GM23338 (cell line): ENCODE results near the gene GPC6. TPM values are rescaled to one million over a fixed set of nuclear protein-coding genes. Genes with fewer than 3 reads are reported as not detected.

ENCODE experiments used
- ATAC-seq: fragments of 200-7000 bp; cut with Tn5 transposase; 3 replicates; pipeline ENCODE4 v1.9.1; 2020
- DNase-seq: peaks from one replicate; pipeline ENCODE4 v3.0.0-alpha.2; 2015; ENCODE audit warnings: low spot score
- H2AFZ ChIP-seq: fragments of 200-600 bp; sonication (generic); 2 replicates; pipeline ENCODE4 v1.8.0; 2016; ENCODE audit warnings: antibody characterized with exemption, mild to moderate bottlenecking, moderate library complexity
- H3F3A ChIP-seq: fragments of 200-600 bp; sonication (generic); replicated peaks from 2 replicates; pipeline ENCODE4 v1.8.0; 2017; ENCODE audit warnings: antibody characterized with exemption, mixed run types, low read depth
- H3K27ac ChIP-seq: fragments of 200-600 bp; sonication (generic); 2 replicates; pipeline ENCODE4 v1.6.1; 2016; ENCODE audit warnings: low read depth
- H3K27me3 ChIP-seq: fragments of 200-600 bp; sonication (generic); 2 replicates; pipeline ENCODE4 v1.8.0; 2016; ENCODE audit warnings: mild to moderate bottlenecking, mixed run types, moderate library complexity; ENCODE audit not compliant: insufficient read depth
- H3K36me3 ChIP-seq: fragments of 200-600 bp; sonication (generic); 2 replicates; pipeline ENCODE4 v1.8.0; 2016; ENCODE audit warnings: mild to moderate bottlenecking; ENCODE audit not compliant: insufficient read depth
- H3K4me1 ChIP-seq: fragments of 200-600 bp; sonication (generic); 2 replicates; pipeline ENCODE4 v1.8.0; 2016; ENCODE audit warnings: mild to moderate bottlenecking, moderate library complexity; ENCODE audit not compliant: insufficient read depth
- H3K4me2 ChIP-seq: fragments of 200-600 bp; sonication (generic); 2 replicates; pipeline ENCODE4 v1.7.1; 2017; ENCODE audit warnings: mixed run types
- H3K4me3 ChIP-seq: fragments of 200-600 bp; sonication (generic); 2 replicates; pipeline ENCODE4 v1.6.1; 2016; ENCODE audit warnings: mixed run types
- H3K79me2 ChIP-seq: fragments of 200-600 bp; sonication (generic); replicated peaks from 2 replicates; pipeline ENCODE4 v1.8.0; 2017; ENCODE audit warnings: mild to moderate bottlenecking; ENCODE audit not compliant: insufficient read depth
- H3K9me2 ChIP-seq: fragments of 200-600 bp; sonication (generic); 2 replicates; pipeline ENCODE4 v1.8.0; 2017; ENCODE audit not compliant: insufficient read depth
- H4K20me1 ChIP-seq: fragments of 200-600 bp; sonication (generic); replicated peaks from 2 replicates; pipeline ENCODE4 v1.8.0; 2017; ENCODE audit warnings: mild to moderate bottlenecking; ENCODE audit not compliant: insufficient read depth
- H3K27ac Mint-ChIP-seq: 2 replicates; pipeline ENCODE4 v1.8.0; 2020; ENCODE audit warnings: inconsistent platforms, mild to moderate bottlenecking, moderate library complexity, mixed read lengths
- H3K27me3 Mint-ChIP-seq: 3 replicates; pipeline ENCODE4 v1.8.0; 2022; ENCODE audit warnings: low read depth, mild to moderate bottlenecking, moderate library complexity, mixed read lengths, inconsistent platforms; ENCODE audit not compliant: insufficient read depth, poor library complexity
- H3K36me3 Mint-ChIP-seq: 3 replicates; pipeline ENCODE4 v1.8.0; 2021; ENCODE audit warnings: low read depth, mild to moderate bottlenecking, inconsistent platforms, moderate library complexity, mixed read lengths
- H3K4me1 Mint-ChIP-seq: 3 replicates; pipeline ENCODE4 v1.8.0; 2020; ENCODE audit warnings: mild to moderate bottlenecking, inconsistent platforms, mixed read lengths
- H3K4me3 Mint-ChIP-seq: 3 replicates; pipeline ENCODE4 v1.8.0; 2021; ENCODE audit warnings: moderate library complexity, mild to moderate bottlenecking, inconsistent platforms, mixed read lengths
- H3K9me3 Mint-ChIP-seq: 3 replicates; pipeline ENCODE4 v1.8.0; 2020; ENCODE audit warnings: moderate library complexity, mild to moderate bottlenecking, inconsistent platforms, mixed read lengths
- CREB1 ChIP-seq: fragments of 250-450 bp; sonication (Bioruptor Pico); IDR thresholded peaks from 2 replicates; pipeline ENCODE4 v1.5.0; 2020; ENCODE audit warnings: low read depth, mild to moderate bottlenecking, moderate library complexity
- EZH2 ChIP-seq: fragments of 200-600 bp; sonication (generic); IDR thresholded peaks from one replicate; pipeline ENCODE4 v1.8.0; 2017; ENCODE audit warnings: antibody characterized with exemption, mild to moderate bottlenecking, low read depth; ENCODE audit not compliant: unreplicated experiment
- EZH2phosphoT487 ChIP-seq: fragments of 200-600 bp; sonication (generic); IDR thresholded peaks from one replicate; pipeline ENCODE4 v1.8.1; 2018; ENCODE audit warnings: antibody characterized with exemption; ENCODE audit not compliant: unreplicated experiment
- JUNB ChIP-seq: IDR thresholded peaks from one replicate; pipeline ENCODE4 v1.6.1; 2016; ENCODE audit warnings: antibody characterized with exemption; ENCODE audit not compliant: unreplicated experiment
- NANOG ChIP-seq: IDR thresholded peaks from 2 replicates; pipeline ENCODE4 v1.6.1; 2016; ENCODE audit warnings: antibody characterized with exemption, borderline replicate concordance
- POLR2AphosphoS5 ChIP-seq: IDR thresholded peaks from 2 replicates; pipeline ENCODE4 v1.6.1; 2016; ENCODE audit warnings: antibody characterized with exemption, low read depth
- STAT1 ChIP-seq: IDR thresholded peaks from one replicate; pipeline ENCODE4 v1.6.1; 2016; ENCODE audit warnings: antibody characterized with exemption; ENCODE audit not compliant: unreplicated experiment
- ZNF114 ChIP-seq: fragments of 250-450 bp; sonication (Bioruptor Pico); IDR thresholded peaks from 2 replicates; pipeline ENCODE4 v1.5.0; 2020; ENCODE audit warnings: mild to moderate bottlenecking, moderate library complexity
- ZNF331 ChIP-seq: fragments of 250-450 bp; sonication (Bioruptor Pico); IDR thresholded peaks from 2 replicates; pipeline ENCODE4 v1.5.0; 2020; ENCODE audit warnings: low read depth, mild to moderate bottlenecking, moderate library complexity
- polyA plus RNA-seq: library from polyadenylated mRNA; unstranded; fragments of >200 nt; fragmentation: Nextera tagmentation; extraction: Ambion mirVana; gene quantifications from 2 replicates; pipeline ENCODE4 v1.2.1, GENCODE V29; 2016
- total RNA-seq: library from RNA; depleted of rRNA; stranded (reverse); fragments of >200 nt; shearing (Covaris generic); gene quantifications from 2 replicates; pipeline ENCODE4 v1.2.3, GENCODE V29; 2014
- TF ChIP-seq, protein P1 (sequence below), 2 experiments: fragments of 200-600 bp in 1 of 2; sonication (generic) in 1 of 2; conservative IDR thresholded peaks; 2 replicates each; pipeline versions ENCODE4 v1.5.1 to v1.6.1; 2016 to 2017; ENCODE audit warnings: antibody characterized with exemption in 2 of 2, low read depth in 2 of 2, mild to moderate bottlenecking in 2 of 2, moderate library complexity in 1 of 2
- TF ChIP-seq, protein P2 (sequence below): IDR thresholded peaks from 2 replicates; pipeline ENCODE4 v1.6.1; 2016; ENCODE audit warnings: antibody characterized with exemption
- TF ChIP-seq, protein P3 (sequence below): fragments of 250-450 bp; sonication (Bioruptor Pico); IDR thresholded peaks from 2 replicates; pipeline ENCODE4 v1.5.0; 2020; ENCODE audit warnings: mild to moderate bottlenecking, moderate library complexity
- TF ChIP-seq, protein P4 (sequence below): IDR thresholded peaks from one replicate; pipeline ENCODE4 v1.6.1; 2018; ENCODE audit warnings: antibody characterized with exemption; ENCODE audit not compliant: unreplicated experiment

The GPC6 gene
- total and polyA plus RNA-seq, 2 experiments from 2014 or later = 6.4 to 28.6 TPM

DNA sequence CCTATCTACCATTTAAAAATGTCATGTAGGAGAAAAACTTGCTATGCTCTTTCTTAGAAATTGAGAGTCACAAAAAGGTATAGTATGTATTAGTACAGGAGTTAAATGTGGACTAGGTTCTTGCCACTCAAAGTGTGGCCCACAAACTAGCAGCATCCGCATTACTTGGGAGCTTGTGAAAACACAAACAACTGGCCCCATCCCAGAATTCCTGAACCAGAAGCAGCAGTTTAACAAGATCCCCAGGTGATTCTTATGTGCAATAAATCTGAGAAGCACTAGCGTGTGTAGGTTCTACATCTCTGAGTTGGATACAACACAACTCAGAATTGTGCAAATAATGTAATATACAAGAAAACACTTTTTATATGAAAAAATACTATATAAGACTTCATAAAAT is 927.0 kb downstream of the GPC6 start:
- Mint-ChIP-seq H3K4me3 (no peak overlapping the region), H3K4me1 (peaks cover 14% of the 10 kb centered on the region), H3K9me3 (no peaks in the 10 kb centered on the region; the same call in 2 of the 3 replicates), H3K27me3 (peaks cover 3% of the 10 kb centered on the region), H3K27ac (no peak overlapping the region), H3K36me3 (no peaks in the 10 kb centered on the region)
- Histone ChIP-seq H3K36me3 (no peaks in the 10 kb centered on the region), H3K27ac (no peak overlapping the region), H3F3A (no peaks in the 10 kb centered on the region), H3K4me2 (no peak overlapping the region), H3K4me1 (0 out of 2 replicates have a peak, but pooled peaks cover 3% of the 10 kb centered on the region), H3K4me3 (no peak overlapping the region), H2AFZ (no peak overlapping the region), H4K20me1 (no peaks in the 10 kb centered on the region; the same call in 1 of the 2 replicates), H3K27me3 (peaks cover 15% of the 10 kb centered on the region), H3K9me2 (no peaks in the 10 kb centered on the region), H3K79me2 (no peaks in the 10 kb centered on the region)
- TF ChIP-seq ZNF331 (CRISPR knock-in tag) (no peak), JUNB (no peak), CREB1 (CRISPR knock-in tag) (no peak), EZH2phosphoT487 (no peak), STAT1 (no peak), EZH2 (no peak), NANOG (no peak), POLR2AphosphoS5 (no peak), ZNF114 (CRISPR knock-in tag) (no peak)
- TF ChIP-seq, protein P1, sequence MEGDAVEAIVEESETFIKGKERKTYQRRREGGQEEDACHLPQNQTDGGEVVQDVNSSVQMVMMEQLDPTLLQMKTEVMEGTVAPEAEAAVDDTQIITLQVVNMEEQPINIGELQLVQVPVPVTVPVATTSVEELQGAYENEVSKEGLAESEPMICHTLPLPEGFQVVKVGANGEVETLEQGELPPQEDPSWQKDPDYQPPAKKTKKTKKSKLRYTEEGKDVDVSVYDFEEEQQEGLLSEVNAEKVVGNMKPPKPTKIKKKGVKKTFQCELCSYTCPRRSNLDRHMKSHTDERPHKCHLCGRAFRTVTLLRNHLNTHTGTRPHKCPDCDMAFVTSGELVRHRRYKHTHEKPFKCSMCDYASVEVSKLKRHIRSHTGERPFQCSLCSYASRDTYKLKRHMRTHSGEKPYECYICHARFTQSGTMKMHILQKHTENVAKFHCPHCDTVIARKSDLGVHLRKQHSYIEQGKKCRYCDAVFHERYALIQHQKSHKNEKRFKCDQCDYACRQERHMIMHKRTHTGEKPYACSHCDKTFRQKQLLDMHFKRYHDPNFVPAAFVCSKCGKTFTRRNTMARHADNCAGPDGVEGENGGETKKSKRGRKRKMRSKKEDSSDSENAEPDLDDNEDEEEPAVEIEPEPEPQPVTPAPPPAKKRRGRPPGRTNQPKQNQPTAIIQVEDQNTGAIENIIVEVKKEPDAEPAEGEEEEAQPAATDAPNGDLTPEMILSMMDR (conservative IDR thresholded peaks at IDR 0.05; ENCODE audit: low read depth in 2 of 2) = no peak
- TF ChIP-seq, protein P2, sequence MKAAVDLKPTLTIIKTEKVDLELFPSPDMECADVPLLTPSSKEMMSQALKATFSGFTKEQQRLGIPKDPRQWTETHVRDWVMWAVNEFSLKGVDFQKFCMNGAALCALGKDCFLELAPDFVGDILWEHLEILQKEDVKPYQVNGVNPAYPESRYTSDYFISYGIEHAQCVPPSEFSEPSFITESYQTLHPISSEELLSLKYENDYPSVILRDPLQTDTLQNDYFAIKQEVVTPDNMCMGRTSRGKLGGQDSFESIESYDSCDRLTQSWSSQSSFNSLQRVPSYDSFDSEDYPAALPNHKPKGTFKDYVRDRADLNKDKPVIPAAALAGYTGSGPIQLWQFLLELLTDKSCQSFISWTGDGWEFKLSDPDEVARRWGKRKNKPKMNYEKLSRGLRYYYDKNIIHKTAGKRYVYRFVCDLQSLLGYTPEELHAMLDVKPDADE = no peak
- TF ChIP-seq, protein P3, sequence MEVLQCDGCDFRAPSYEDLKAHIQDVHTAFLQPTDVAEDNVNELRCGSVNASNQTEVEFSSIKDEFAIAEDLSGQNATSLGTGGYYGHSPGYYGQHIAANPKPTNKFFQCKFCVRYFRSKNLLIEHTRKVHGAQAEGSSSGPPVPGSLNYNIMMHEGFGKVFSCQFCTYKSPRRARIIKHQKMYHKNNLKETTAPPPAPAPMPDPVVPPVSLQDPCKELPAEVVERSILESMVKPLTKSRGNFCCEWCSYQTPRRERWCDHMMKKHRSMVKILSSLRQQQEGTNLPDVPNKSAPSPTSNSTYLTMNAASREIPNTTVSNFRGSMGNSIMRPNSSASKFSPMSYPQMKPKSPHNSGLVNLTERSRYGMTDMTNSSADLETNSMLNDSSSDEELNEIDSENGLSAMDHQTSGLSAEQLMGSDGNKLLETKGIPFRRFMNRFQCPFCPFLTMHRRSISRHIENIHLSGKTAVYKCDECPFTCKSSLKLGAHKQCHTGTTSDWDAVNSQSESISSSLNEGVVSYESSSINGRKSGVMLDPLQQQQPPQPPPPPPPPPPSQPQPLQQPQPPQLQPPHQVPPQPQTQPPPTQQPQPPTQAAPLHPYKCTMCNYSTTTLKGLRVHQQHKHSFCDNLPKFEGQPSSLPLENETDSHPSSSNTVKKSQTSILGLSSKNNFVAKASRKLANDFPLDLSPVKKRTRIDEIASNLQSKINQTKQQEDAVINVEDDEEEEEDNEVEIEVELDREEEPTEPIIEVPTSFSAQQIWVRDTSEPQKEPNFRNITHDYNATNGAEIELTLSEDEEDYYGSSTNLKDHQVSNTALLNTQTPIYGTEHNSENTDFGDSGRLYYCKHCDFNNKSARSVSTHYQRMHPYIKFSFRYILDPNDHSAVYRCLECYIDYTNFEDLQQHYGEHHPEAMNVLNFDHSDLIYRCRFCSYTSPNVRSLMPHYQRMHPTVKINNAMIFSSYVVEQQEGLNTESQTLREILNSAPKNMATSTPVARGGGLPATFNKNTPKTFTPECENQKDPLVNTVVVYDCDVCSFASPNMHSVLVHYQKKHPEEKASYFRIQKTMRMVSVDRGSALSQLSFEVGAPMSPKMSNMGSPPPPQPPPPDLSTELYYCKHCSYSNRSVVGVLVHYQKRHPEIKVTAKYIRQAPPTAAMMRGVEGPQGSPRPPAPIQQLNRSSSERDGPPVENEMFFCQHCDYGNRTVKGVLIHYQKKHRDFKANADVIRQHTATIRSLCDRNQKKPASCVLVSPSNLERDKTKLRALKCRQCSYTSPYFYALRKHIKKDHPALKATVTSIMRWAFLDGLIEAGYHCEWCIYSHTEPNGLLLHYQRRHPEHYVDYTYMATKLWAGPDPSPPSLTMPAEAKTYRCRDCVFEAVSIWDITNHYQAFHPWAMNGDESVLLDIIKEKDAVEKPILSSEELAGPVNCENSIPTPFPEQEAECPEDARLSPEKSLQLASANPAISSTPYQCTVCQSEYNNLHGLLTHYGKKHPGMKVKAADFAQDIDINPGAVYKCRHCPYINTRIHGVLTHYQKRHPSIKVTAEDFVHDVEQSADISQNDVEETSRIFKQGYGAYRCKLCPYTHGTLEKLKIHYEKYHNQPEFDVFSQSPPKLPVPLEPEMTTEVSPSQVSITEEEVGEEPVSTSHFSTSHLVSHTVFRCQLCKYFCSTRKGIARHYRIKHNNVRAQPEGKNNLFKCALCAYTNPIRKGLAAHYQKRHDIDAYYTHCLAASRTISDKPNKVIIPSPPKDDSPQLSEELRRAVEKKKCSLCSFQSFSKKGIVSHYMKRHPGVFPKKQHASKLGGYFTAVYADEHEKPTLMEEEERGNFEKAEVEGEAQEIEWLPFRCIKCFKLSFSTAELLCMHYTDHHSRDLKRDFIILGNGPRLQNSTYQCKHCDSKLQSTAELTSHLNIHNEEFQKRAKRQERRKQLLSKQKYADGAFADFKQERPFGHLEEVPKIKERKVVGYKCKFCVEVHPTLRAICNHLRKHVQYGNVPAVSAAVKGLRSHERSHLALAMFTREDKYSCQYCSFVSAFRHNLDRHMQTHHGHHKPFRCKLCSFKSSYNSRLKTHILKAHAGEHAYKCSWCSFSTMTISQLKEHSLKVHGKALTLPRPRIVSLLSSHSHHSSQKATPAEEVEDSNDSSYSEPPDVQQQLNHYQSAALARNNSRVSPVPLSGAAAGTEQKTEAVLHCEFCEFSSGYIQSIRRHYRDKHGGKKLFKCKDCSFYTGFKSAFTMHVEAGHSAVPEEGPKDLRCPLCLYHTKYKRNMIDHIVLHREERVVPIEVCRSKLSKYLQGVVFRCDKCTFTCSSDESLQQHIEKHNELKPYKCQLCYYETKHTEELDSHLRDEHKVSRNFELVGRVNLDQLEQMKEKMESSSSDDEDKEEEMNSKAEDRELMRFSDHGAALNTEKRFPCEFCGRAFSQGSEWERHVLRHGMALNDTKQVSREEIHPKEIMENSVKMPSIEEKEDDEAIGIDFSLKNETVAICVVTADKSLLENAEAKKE (CRISPR knock-in tag) = no peak
- TF ChIP-seq, protein P4, sequence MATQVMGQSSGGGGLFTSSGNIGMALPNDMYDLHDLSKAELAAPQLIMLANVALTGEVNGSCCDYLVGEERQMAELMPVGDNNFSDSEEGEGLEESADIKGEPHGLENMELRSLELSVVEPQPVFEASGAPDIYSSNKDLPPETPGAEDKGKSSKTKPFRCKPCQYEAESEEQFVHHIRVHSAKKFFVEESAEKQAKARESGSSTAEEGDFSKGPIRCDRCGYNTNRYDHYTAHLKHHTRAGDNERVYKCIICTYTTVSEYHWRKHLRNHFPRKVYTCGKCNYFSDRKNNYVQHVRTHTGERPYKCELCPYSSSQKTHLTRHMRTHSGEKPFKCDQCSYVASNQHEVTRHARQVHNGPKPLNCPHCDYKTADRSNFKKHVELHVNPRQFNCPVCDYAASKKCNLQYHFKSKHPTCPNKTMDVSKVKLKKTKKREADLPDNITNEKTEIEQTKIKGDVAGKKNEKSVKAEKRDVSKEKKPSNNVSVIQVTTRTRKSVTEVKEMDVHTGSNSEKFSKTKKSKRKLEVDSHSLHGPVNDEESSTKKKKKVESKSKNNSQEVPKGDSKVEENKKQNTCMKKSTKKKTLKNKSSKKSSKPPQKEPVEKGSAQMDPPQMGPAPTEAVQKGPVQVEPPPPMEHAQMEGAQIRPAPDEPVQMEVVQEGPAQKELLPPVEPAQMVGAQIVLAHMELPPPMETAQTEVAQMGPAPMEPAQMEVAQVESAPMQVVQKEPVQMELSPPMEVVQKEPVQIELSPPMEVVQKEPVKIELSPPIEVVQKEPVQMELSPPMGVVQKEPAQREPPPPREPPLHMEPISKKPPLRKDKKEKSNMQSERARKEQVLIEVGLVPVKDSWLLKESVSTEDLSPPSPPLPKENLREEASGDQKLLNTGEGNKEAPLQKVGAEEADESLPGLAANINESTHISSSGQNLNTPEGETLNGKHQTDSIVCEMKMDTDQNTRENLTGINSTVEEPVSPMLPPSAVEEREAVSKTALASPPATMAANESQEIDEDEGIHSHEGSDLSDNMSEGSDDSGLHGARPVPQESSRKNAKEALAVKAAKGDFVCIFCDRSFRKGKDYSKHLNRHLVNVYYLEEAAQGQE = no peak
- DNase-seq (no peak), ATAC-seq (no peak)
